Measurements from ENCODE around the gene YPEL3.
"Not testable (repeated sequence)": the region's sequence is repeated elsewhere in the genome, so short reads cannot be mapped to it uniquely, and the experiment has no call there.

YPEL3 gene

GRCh38 chr16:30096105-30096861, at the start of gene YPEL3:
TSS of gene YPEL3 (minus strand) at chr16:30096213. CDS start at chr16:30095482, 731 bp downstream.
- peak; percentile 75 to 86 for DNase-seq (ENCODE audit: low read depth in 2 of 2)

GRCh38 chr16:30145657-30146056, 49.6 kb upstream of the YPEL3 start:
- no peak for DNase-seq (ENCODE audit: low read depth in 2 of 2)

- no peak for DNase-seq (ENCODE audit: low read depth in 2 of 2)
Measured at GRCh38 chr16:30144917-30145316, 48.9 kb upstream of the YPEL3 start.

- DNase-seq (ENCODE audit: low read depth in 2 of 2), result no peak
Measured at GRCh38 chr16:30144017-30144416, 48.0 kb upstream of the YPEL3 start.

GRCh38 chr16:30143347-30143702, 47.3 kb upstream of the YPEL3 start:
- no peak for DNase-seq (ENCODE audit: low read depth in 2 of 2)

- DNase-seq (ENCODE audit: low read depth in 2 of 2), result no peak
Measured at GRCh38 chr16:30142672-30143346, 46.8 kb upstream of the YPEL3 start.

- DNase-seq (ENCODE audit: low read depth in 2 of 2), result no peak
Measured at GRCh38 chr16:30141750-30142149, 45.7 kb upstream of the YPEL3 start.

- DNase-seq (ENCODE audit: low read depth in 2 of 2), result no peak
Measured at GRCh38 chr16:30139583-30140481, 43.8 kb upstream of the YPEL3 start.

- DNase-seq (ENCODE audit: low read depth in 2 of 2), result no peak
Measured at GRCh38 chr16:30137897-30138296, 41.9 kb upstream of the YPEL3 start.

GRCh38 chr16:30136971-30137605, 41.1 kb upstream of the YPEL3 start:
- DNase-seq (ENCODE audit: low read depth in 2 of 2), result no peak

GRCh38 chr16:30132591-30132990, 36.6 kb upstream of the YPEL3 start:
- no peak for DNase-seq (ENCODE audit: low read depth in 2 of 2)

- DNase-seq (ENCODE audit: low read depth in 2 of 2), result no peak
Measured at GRCh38 chr16:30131869-30132475, 36.0 kb upstream of the YPEL3 start.

- DNase-seq (ENCODE audit: low read depth in 2 of 2), result no peak
Measured at GRCh38 chr16:30127993-30128392, 32.0 kb upstream of the YPEL3 start.

- DNase-seq (ENCODE audit: low read depth in 2 of 2), result not testable (repeated sequence)
Measured at GRCh38 chr16:30125690-30126089, 29.7 kb upstream of the YPEL3 start.

GRCh38 chr16:30124985-30125379, 29.0 kb upstream of the YPEL3 start:
- DNase-seq (ENCODE audit: low read depth in 2 of 2), result no peak

GRCh38 chr16:30122604-30123160, 26.7 kb upstream of the YPEL3 start:
- no peak for DNase-seq (ENCODE audit: low read depth in 2 of 2)

- DNase-seq (ENCODE audit: low read depth in 2 of 2), result no peak
Measured at GRCh38 chr16:30121741-30122571, 25.9 kb upstream of the YPEL3 start.

GRCh38 chr16:30120340-30121105, 24.5 kb upstream of the YPEL3 start:
- DNase-seq (ENCODE audit: low read depth in 2 of 2), result no peak

- DNase-seq (ENCODE audit: low read depth in 2 of 2), result no peak
Measured at GRCh38 chr16:30119428-30119827, 23.4 kb upstream of the YPEL3 start.

Measured in stimulated activated CD4-positive, alpha-beta T cell treated with anti-CD3 and anti-CD28 coated beads, Interleukin-4, amount 100 ng/mL, for 48 hours (primary cell).